Immature natural killer cell (primary cell): ENCODE measurements around the gene PCNX3. TPM values are rescaled to one million over a fixed set of nuclear protein-coding genes. Genes with fewer than 3 reads are reported as not detected.
A peak's percentile ranks its signal among the peaks of the same experiment; 100 is the strongest.
"Not testable (repeated sequence)": the region's sequence is repeated elsewhere in the genome, so short reads cannot be mapped to it uniquely, and the experiment has no call there.

Experiments
- DNase-seq, 3 donors: peaks; one replicate each; pipeline ENCODE4 v3.0.0; 2022; ENCODE audit warnings: mixed read lengths in 1 of 3
- H3K27ac Mint-ChIP-seq, 6 donors: one replicate each; pipeline ENCODE4 v1.8.0; 2020; ENCODE audit warnings: mixed read lengths in 6 of 6, mild to moderate bottlenecking in 5 of 6, inconsistent platforms in 4 of 6, moderate library complexity in 3 of 6
- H3K27me3 Mint-ChIP-seq, 3 donors: one replicate each; pipeline ENCODE4 v1.8.0; 2020 to 2021; ENCODE audit warnings: low read depth in 3 of 3, mild to moderate bottlenecking in 3 of 3, mixed read lengths in 3 of 3, moderate library complexity in 3 of 3, inconsistent platforms in 1 of 3
- H3K36me3 Mint-ChIP-seq, 3 donors: one replicate each; pipeline ENCODE4 v1.8.0; 2020; ENCODE audit warnings: mixed read lengths in 3 of 3, inconsistent platforms in 2 of 3, mild to moderate bottlenecking in 2 of 3
- H3K4me1 Mint-ChIP-seq, 2 donors: one replicate each; pipeline ENCODE4 v1.8.0; 2020; ENCODE audit warnings: inconsistent platforms in 2 of 2, mild to moderate bottlenecking in 2 of 2, mixed read lengths in 2 of 2, moderate library complexity in 1 of 2
- H3K4me3 Mint-ChIP-seq, 5 donors: one replicate each; pipeline ENCODE4 v1.8.0; 2020; ENCODE audit warnings: mild to moderate bottlenecking in 5 of 5, mixed read lengths in 5 of 5, inconsistent platforms in 3 of 5, moderate library complexity in 3 of 5
- H3K9me3 Mint-ChIP-seq, 6 donors: one replicate each; pipeline ENCODE4 v1.8.0; 2020; ENCODE audit warnings: mild to moderate bottlenecking in 6 of 6, mixed read lengths in 6 of 6, inconsistent platforms in 4 of 6, moderate library complexity in 3 of 6
- polyA plus RNA-seq, 3 donors: library from polyadenylated mRNA; unstranded; fragments of 300-500 nt; fragmentation: Illumina TruSeq; gene quantifications; one replicate each; pipeline ENCODE4 v1.2.3, GENCODE V29; 2021

Gene PCNX3
- polyA plus RNA-seq, 3 donors from 2014 or later = 0.14 to 11.7 (median 0.89) TPM

GRCh38 chr11:65654375-65655349 is 39.1 kb downstream of the PCNX3 start:
- H3K9me3 Mint-ChIP-seq = peaks cover 0 to 5% (median 0%) of the 10 kb centered on the region in 6 donors
- peaks cover 52 to 62% (median 59%) of the 10 kb centered on the region in 3 donors for H3K27me3 Mint-ChIP-seq
- peak in 1 of 3 donors; percentile 15 for DNase-seq
- H3K4me3 Mint-ChIP-seq = peak overlapping the region in 2 of 5 donors; percentile 17 to 21
- peaks cover 12 to 42% (median 33%) of the 10 kb centered on the region in 3 donors for H3K36me3 Mint-ChIP-seq
- peaks cover 57 to 83% of the 10 kb centered on the region in 2 donors for H3K4me1 Mint-ChIP-seq
- H3K27ac Mint-ChIP-seq = peak overlapping the region; percentile 95 to 98 (median 97)

DNA sequence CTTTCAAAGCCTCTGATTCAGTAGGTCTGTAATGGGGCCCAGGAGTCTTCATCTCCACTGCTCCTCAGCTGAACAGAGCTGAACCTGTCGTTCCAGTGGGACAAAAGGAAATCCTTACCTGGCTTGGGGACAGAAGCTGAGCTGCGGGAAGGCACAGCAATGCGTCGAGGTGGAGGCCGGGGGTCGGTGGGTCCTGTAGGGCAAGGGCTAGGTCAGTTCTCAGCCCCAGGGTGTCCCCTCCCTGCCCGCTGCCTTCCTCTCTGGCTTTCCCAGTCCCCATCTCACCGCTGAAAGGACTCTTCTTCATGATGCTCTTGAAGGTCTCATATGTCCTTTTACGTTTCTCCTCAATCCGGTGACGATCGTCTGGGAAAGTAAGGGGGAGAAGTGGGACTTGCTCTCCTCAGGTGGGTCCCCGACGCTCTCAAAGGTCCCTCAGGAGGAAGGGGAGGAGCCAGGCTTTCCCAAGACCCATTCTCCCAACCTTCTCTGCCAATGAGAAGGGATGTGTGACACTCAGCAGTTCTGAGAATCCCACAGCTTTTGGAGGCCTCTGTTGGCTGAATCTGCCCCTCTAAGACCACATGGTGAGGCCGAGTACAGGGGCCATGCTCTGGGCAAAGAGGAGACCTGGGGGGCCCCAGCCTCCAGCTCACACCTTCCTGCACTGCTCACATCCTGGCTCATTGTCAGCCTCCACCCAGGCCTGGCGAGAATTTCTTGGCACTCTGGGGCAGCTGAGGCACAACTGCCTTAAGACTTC is 40.2 kb downstream of the PCNX3 start:
- Mint-ChIP-seq H3K27me3 (peaks cover 59 to 63% (median 61%) of the 10 kb centered on the region in 3 donors), H3K9me3 (peaks cover 0 to 5% (median 0%) of the 10 kb centered on the region in 6 donors), H3K4me3 (peak overlapping the region in 1 of 5 donors; percentile 33), H3K4me1 (peaks cover 52 to 85% of the 10 kb centered on the region in 2 donors), H3K27ac (peak overlapping the region; percentile 50 to 97 (median 83)), H3K36me3 (peaks cover 17 to 51% (median 33%) of the 10 kb centered on the region in 3 donors)
- DNase-seq = peak in 1 of 3 donors; percentile 12

DNA sequence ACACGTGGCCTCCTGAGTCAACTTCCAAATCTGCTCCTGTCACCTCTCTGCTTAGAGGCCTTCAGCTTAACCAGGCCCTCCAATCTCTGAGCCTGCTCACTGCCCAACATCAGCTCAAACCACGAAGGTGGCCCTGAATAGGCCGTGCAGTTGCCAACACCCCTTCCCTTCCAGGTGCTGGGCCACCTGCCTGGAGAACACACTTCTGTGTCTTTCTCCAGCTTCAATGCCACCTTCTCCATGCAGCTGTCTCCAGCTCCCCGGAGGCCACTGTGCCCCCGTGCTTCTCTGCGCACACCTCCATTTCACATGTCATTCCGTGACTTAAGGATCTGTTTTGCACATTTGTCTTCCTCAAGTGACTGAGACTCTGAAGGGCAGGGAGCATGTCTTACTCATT is 41.9 kb downstream of the PCNX3 start:
- H3K9me3 Mint-ChIP-seq = peaks cover 0 to 2% (median 0%) of the 10 kb centered on the region in 6 donors
- peaks cover 48 to 52% (median 49%) of the 10 kb centered on the region in 3 donors for H3K27me3 Mint-ChIP-seq
- peaks cover 17 to 51% (median 33%) of the 10 kb centered on the region in 3 donors for H3K36me3 Mint-ChIP-seq
- H3K4me3 Mint-ChIP-seq = no peak overlapping the region
- DNase-seq = peak in 2 of 3 donors; percentile 12
- peak overlapping the region; percentile 47 to 97 (median 74) for H3K27ac Mint-ChIP-seq
- peaks cover 46 to 79% of the 10 kb centered on the region in 2 donors for H3K4me1 Mint-ChIP-seq

GRCh38 chr11:65658174-65659021 is 42.8 kb downstream of the PCNX3 start:
- Mint-ChIP-seq H3K27me3 (peaks cover 42 to 44% (median 43%) of the 10 kb centered on the region in 3 donors), H3K4me1 (peaks cover 40 to 70% of the 10 kb centered on the region in 2 donors), H3K4me3 (no peak overlapping the region), H3K9me3 (peaks cover 0 to 2% (median 0%) of the 10 kb centered on the region in 6 donors), H3K36me3 (peaks cover 17 to 51% (median 33%) of the 10 kb centered on the region in 3 donors), H3K27ac (peak overlapping the region; percentile 56 to 97 (median 87))
- peak in 2 of 3 donors; percentile 5 to 8 for DNase-seq

DNA sequence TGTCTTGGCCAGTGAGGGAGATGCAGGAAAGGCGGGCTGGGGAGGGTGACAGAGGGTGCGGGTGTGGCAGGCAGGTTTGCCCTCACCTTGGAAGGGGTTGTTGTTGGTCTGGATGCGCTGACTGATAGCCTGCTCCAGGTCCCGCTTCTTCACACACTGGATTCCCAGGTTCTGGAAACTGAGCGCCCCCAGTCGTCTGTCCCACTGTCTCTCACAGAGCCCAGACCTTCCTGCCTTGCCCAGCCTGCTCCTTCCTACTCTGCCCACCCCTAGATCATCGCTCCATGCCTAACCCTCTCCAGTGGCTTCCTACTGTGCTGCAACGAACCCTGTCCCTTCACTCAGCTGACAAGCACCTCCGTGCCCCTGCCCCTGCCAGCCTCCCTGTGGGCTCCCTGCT is 44.5 kb downstream of the PCNX3 start:
- H3K27ac Mint-ChIP-seq = peak overlapping the region; percentile 56 to 90 (median 85)
- peaks cover 17 to 47% (median 31%) of the 10 kb centered on the region in 3 donors for H3K36me3 Mint-ChIP-seq
- H3K27me3 Mint-ChIP-seq = peaks cover 35 to 36% (median 36%) of the 10 kb centered on the region in 3 donors
- H3K9me3 Mint-ChIP-seq = peaks cover 0 to 2% (median 0%) of the 10 kb centered on the region in 6 donors
- H3K4me1 Mint-ChIP-seq = peaks cover 37 to 68% of the 10 kb centered on the region in 2 donors
- H3K4me3 Mint-ChIP-seq = peak overlapping the region in 3 of 5 donors; percentile 14 to 56 (median 50)
- DNase-seq = peak in 1 of 3 donors; percentile 5

GRCh38 chr11:65660908-65661307 is 45.3 kb downstream of the PCNX3 start:
- peaks cover 27 to 28% (median 28%) of the 10 kb centered on the region in 3 donors for H3K27me3 Mint-ChIP-seq
- H3K27ac Mint-ChIP-seq = peak overlapping the region; percentile 74 to 94 (median 86)
- not testable (repeated sequence) for H3K9me3 Mint-ChIP-seq, DNase-seq
- H3K4me3 Mint-ChIP-seq = peak overlapping the region; percentile 76 to 85 (median 81)
- peaks cover 17 to 39% (median 24%) of the 10 kb centered on the region in 3 donors for H3K36me3 Mint-ChIP-seq
- peaks cover 38 to 64% of the 10 kb centered on the region in 2 donors for H3K4me1 Mint-ChIP-seq

DNA sequence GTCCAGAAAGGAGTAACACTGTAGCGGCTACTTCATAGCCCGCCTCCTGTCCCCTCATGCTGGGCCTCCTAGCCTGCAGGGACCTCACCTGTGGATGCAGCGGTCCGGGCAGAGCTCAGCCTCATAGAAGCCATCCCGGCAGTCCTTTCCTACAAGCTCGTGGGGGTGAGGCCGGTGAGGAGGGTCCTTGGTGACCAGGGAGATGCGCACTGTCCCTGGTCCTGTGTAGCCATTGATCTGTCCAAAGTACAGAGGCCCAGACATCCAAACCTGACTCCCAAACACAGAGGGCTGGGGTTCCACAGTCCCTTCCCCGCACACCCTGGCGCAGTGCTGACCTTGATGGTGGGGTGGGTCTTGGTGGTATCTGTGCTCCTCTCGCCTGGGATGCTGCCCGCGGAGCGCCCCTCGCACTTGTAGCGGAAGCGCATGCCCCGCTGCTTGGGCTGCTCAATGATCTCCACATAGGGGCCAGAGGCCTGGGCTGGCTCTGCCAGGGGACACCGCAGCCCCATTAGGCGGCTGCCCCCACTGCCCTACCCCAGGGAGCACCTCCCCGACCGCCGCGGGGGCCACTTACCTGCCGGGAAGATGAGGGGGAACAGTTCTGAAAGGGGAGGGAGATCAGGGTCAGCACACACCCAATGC is 46.1 kb downstream of the PCNX3 start:
- H3K4me1 Mint-ChIP-seq = peaks cover 34 to 56% of the 10 kb centered on the region in 2 donors

GRCh38 chr11:65662247-65662798 is 46.7 kb downstream of the PCNX3 start:
- H3K4me1 Mint-ChIP-seq = peaks cover 34 to 50% of the 10 kb centered on the region in 2 donors
- H3K36me3 Mint-ChIP-seq = peaks cover 12 to 27% (median 14%) of the 10 kb centered on the region in 3 donors
- peak overlapping the region; percentile 74 to 94 (median 86) for H3K27ac Mint-ChIP-seq
- peak in 2 of 3 donors; percentile 2 to 4 for DNase-seq
- peaks cover 0 to 2% (median 0%) of the 10 kb centered on the region in 6 donors for H3K9me3 Mint-ChIP-seq
- peak overlapping the region; percentile 76 to 85 (median 81) for H3K4me3 Mint-ChIP-seq
- H3K27me3 Mint-ChIP-seq = peaks cover 14 to 19% (median 19%) of the 10 kb centered on the region in 3 donors

More for the DNA sequence above, 46.1 kb downstream of the PCNX3 start:
- peaks cover 20 to 23% (median 20%) of the 10 kb centered on the region in 3 donors for H3K27me3 Mint-ChIP-seq
- H3K9me3 Mint-ChIP-seq = peaks cover 0 to 2% (median 0%) of the 10 kb centered on the region in 6 donors
- peak overlapping the region; percentile 76 to 85 (median 81) for H3K4me3 Mint-ChIP-seq
- DNase-seq = peak; percentile 4 to 7 (median 5)
- H3K36me3 Mint-ChIP-seq = peaks cover 17 to 32% (median 19%) of the 10 kb centered on the region in 3 donors
- peak overlapping the region; percentile 74 to 94 (median 86) for H3K27ac Mint-ChIP-seq

DNA sequence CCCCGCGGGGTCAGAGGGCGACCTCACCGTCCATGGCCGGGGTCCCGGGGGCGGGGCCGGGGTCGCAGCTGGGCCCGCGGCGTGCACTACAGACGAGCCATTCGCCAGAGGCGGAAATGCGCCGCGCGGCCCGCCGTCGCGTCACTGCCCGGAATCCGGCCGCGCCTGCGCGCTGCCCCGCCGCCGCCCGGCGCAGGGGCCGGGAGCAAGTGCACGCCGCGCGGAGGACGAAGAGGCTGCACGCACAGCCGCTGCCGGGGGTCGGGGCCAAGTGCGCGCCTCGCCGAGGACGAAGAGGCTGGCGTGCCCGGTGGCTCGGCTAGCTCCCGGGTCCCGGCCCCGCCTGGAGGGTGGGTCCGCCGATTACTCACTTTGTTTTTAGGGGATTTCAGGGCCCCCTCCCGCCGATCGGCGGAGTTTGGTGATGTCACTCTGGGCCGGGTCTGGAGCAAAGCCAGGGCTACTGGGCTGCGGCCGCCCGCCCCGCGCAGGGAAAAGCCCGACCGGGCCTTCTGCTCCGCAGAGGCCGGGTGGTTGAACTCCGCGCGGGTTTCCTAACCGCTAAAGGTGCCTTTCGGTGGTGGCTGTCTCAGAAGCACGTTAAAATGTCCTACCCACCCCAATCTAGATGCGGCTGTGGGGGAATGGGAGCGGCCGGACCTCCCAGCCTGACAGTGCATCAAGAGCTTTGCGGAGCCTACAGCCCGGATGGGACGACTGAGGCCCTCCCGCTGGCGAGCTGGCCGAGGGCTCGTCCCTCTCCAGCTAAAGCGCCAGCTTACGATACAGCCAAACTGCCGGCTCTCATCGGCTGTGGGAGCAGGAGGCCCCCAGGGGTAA is 47.4 kb downstream of the PCNX3 start, which contains the start of gene RELA:
Gene RELA (minus strand): TSS at position 118 of the 840 bp plus-strand sequence. CDS start 84 bp downstream, at position 34.
- peak within 1 kb of the TSS; percentile 88 to 92 (median 90) for H3K4me3 Mint-ChIP-seq
- H3K9me3 Mint-ChIP-seq = peaks cover 0 to 2% (median 0%) of the 10 kb centered on the region in 6 donors
- H3K36me3 Mint-ChIP-seq = peaks cover 10 to 21% (median 11%) of the 10 kb centered on the region in 3 donors
- H3K27ac Mint-ChIP-seq = peak within 1 kb of the TSS; percentile 92 to 98 (median 96)
- peaks cover 12 to 19% (median 19%) of the 10 kb centered on the region in 3 donors for H3K27me3 Mint-ChIP-seq
- peaks cover 34 to 44% of the 10 kb centered on the region in 2 donors for H3K4me1 Mint-ChIP-seq
- peak; percentile 89 to 91 (median 90) for DNase-seq

GRCh38 chr11:65663639-65664200 is 48.1 kb downstream of the PCNX3 start:
- Mint-ChIP-seq H3K4me3 (peak overlapping the region; percentile 88 to 92 (median 90)), H3K4me1 (peaks cover 31 to 40% of the 10 kb centered on the region in 2 donors), H3K9me3 (peaks cover 0 to 2% (median 0%) of the 10 kb centered on the region in 6 donors), H3K27me3 (peaks cover 9 to 19% (median 16%) of the 10 kb centered on the region in 3 donors), H3K36me3 (peaks cover 7 to 18% (median 11%) of the 10 kb centered on the region in 3 donors), H3K27ac (peak overlapping the region; percentile 92 to 98 (median 96))
- DNase-seq = peak; percentile 44 to 49 (median 47)
